Stimulated activated CD4-positive, alpha-beta T cell treated with anti-CD3 and anti-CD28 coated beads, TNF-alpha, amount 100 ng/mL, for 24 hours (primary cell): Measurements from ENCODE around the gene CLINT1.

Experiments
- DNase-seq, 3 experiments: peaks; one replicate each; pipeline ENCODE4 v3.0.0-alpha.2; 2020; ENCODE audit warnings: low read depth in 3 of 3

Gene CLINT1

DNA sequence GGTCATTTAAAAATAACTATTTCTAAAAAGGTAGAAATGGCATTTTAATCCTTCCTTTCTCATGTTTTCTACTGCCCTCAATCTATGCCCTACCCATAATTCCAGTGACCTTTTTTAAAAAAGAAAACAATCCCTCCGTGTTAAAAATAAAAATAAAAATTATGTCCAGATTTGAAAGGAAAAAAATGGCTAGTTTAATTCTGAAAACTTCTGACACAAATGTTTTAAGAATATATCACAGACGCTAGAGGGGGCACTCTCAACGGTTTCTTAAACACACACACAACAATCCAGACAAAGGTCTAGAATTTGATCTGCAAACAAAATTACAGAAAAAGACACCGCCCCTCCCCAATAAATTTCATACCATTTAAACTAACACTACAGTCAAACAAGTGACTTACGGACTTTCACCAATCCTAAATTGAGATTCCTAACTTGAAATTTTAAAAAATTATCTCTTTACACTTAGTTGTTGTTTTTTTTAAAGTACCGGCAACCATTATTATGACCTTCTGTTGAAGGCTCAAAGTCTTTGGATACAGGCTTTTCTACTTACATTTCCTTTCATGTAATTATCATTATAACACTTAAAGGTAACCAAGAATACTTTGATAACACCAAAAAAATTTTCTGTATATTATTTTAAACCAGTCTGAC, 38.2 kb downstream of the CLINT1 start:
- no peak for DNase-seq

DNA sequence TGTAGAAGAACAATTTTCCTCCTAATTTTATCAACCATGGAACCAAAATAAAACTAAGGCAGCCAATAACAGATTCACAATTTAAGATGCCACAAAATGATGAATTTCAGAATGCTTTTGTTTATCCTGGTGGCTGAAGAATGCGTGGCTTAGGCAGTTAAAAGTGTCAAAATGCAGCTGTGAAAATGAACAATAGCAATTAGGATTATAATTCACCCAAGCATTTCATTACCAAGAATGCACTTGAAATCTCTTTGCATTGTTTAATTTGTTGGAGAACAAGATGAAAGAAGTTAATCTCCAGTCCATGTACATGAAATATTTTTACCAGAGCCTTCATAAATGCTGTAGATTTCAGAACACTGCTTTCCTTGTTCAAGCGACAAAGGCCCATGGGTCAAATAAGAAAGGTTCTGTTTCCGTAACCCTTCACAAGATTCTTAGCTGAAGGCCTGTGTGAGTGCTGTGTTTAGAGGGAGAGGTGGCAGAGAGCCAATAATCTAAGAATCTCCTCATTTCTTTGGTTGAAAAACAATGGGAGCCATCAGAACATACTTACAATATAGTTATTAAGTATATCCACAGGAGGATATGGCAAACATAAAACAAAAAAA, 39.3 kb downstream of the CLINT1 start:
- DNase-seq, result no peak

DNA sequence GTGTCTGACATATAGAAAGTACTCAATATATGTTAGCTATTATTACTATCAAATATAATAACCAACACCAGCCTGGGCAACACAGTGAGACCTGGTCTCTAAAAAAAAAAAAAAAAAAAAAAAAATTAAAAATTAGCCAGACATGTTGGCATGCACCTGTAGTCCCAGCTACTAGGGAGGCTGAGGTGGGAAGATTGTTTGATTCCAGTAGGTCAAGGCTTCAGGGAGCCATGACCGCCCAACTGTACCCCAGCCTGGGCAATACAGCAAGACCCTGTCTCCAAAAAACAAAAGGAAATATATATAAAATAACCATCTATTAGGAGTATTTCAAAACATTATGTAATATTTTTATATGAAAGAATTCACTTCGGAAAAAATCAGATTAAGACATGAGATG, 40.6 kb downstream of the CLINT1 start:
- no peak for DNase-seq

DNA sequence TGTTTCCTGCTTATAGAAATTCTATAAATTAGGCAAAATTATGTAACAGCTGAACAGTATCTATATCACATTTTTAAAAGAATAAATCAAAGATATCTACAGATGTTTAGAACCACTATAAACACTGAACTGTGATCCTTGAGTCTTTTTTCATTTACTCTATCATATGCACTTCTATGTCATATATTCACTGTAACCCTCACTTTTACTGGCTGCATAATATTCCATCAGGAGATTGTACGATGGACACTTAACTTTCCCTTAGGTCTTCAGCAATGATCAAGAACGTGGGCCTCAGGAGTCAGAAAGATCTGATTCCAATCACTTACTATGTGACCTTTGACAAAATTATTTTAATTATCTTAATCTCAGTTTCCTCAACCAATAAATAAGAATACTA, 41.0 kb downstream of the CLINT1 start:
- no peak for DNase-seq

DNA sequence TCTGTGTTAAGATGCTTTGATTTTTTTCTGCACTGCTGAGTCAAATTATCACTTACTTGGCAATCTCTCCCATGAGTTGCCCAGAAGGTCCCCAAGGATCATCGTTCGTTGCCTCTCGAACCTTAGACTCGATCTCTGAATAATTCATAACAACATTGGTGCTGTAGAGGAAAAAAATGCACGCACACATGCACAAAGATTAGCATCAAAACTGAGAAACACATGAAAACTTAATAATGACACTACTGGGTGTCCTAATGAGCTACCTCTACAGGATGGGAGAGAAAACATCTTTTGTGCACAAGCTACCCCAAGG, 41.6 kb downstream of the CLINT1 start:
- DNase-seq, result no peak

DNA sequence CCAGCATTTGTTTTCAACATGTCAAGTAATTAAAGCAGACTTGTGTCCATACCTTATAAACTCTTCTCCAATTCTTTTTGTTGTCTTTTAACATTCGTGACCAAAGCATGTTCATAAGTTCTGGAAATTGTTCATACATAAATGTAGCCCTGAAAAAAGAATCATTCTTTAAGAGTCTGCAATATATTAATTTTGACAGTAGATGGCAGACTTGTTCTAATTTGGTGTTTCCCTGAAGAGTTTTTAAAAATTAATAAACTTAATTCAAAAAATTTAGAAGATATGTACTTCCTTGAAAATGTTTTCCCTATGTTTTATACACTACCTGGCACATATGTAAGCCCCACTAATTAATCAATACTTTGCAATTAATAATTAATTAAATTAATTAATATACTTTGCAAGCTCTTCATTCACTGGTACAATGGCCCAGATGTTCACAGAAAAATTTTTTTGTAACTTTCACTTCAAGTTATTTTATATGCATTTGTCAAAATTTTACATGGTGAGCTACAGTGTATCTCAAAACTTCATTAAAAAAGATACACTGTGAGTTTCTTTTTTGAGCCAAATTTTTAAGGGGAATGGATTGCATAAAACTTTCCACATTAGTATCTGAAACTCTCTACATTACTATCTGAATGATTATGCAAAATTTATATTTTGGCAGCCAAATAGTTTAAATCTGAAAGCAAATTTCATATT, 42.1 kb downstream of the CLINT1 start:
- DNase-seq, result no peak

DNA sequence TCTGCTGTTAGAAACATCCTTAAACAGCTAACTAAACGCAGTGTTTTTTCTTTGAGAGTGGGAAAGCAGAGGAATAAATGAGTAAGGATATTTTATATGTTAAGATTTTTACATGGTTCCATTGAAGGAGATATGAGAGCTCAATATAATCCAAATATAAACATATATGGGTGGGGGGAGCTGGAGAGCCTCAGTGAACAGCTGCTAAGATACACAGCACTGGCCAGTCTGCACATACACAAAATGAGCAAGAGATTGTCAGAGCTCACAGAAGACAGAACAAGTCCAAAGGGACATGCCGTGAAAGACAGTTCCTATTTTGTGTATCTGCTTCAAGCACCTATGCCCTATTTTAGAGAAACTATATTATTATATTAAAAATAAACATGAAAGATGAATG, 46.9 kb downstream of the CLINT1 start:
- no peak for DNase-seq

DNA sequence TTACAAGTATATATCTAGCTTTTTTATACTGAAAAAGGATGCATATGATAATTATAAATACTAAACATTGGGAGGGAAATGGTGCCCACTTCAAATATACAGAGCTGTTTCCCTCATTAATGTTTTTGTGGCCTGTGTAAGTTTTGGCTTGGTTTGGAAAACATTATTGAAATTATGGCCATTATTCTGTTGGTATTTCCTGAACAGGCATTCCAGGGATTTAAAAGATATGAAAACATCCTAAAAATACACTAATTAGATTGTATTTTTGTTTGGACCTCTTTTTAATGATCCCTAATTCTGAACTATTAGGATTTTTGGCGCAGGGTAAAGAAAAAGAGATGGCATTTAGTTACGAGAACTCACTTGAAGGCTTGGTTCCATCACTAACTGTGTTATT, 50.9 kb downstream of the CLINT1 start:
- no peak for DNase-seq

DNA sequence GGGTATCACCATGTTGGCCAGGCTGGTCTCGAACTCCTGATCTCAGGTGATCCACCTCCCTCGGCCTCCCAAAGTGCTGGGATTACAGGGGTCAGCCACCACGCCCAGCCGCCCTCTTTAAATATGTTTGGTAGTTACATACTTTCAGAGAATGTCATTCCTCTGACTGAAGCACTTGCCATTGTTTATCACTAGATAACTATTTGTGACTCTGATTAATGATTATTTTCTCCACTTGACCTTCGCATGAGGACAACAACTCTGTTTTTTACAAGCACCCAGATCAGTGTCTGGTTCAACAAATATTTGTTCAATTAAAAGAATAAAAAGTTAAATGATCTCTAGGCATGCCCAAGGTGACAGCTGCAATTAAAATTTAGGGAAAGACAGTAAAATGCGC, 56.2 kb downstream of the CLINT1 start:
- no peak for DNase-seq

DNA sequence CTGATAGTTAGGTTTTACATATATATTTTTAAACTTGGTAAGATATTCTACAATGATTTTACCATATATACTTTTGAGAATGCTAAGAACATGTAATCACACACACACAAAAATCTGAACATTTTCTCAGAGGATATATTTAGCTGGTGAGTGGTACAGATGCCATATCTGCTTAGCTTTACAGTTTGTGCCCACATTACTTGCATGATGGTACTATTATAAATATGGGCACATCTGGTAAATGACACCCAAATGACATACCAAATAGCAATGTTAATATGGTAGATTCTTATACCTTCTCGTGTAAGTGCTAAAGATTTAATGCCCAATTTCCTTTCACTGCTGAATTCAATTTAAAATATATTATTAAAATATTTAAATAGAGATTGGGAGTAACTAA, 58.8 kb downstream of the CLINT1 start:
- DNase-seq, result no peak

DNA sequence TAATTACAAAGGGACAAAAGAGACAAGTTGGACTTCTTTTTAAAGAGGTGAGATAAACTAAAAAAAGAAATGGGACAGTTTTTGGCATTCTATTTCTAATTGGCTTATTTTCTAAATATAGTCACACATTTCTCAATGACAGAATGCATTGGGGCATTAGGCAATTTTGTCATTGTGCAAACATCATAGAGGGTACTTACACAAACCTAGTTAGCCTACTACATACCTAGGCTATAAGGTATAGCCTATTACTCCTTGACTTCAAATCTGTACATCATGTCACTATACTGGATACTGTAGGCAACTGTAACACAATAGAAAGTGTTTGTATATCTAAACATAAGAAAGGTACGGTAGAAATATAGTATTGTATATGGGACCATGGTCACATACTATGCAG, 59.4 kb downstream of the CLINT1 start:
- DNase-seq, result no peak

DNA sequence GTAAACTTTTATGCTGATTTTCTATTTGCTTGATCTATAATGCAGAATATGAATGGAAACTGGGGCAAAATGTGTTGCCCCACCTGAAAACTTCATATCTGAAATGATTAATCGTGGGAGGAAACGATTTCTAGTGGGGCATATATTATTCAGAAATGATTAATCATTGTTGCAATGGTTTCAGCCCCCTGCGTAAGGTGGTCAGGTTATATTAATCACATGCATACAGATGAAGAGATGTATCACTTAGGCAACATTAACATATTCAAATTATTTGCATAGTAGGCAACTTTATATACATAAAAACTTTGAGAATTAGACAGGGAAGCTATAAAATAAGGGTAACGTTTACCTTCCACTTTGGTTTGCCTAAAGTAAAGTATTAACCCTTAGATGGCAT, 65.6 kb downstream of the CLINT1 start:
- no peak for DNase-seq

DNA sequence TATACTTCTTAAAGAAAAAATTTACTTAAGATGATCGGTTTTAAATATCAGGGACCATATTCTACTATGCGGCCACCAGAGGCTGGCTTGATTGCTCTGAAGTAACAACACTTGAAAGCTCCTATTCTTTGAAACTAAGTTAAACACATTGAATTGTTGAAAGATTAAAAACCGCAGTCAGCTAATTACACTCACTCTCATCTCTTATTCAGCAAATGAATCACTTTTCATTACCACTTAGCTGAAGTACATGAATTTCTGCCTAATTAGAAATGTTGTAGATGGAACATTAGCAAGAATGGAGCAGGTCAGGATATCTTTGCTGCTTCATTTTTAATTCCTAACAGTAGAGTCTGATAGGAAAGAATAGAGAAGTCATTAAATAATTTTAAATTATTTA, 73.1 kb downstream of the CLINT1 start:
- DNase-seq, result no peak

DNA sequence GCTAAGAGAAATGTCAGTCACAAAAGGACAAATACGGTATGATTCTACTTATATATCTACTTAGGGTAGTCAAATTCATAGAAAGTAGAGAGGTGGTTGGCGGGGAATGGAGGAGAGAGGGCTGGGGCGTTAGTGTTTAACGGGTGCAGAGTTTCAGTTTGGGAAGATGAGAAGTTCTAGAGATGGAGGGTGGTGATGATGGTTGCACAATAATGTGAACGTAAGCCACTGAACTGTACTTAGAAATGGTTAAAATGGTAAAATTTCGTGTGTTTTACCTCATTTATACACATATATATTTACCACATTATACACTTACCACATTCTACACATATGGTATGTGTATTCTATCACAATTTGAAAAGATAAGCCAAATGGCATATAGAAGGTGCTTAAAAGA, 79.7 kb downstream of the CLINT1 start:
- DNase-seq, result no peak

DNA sequence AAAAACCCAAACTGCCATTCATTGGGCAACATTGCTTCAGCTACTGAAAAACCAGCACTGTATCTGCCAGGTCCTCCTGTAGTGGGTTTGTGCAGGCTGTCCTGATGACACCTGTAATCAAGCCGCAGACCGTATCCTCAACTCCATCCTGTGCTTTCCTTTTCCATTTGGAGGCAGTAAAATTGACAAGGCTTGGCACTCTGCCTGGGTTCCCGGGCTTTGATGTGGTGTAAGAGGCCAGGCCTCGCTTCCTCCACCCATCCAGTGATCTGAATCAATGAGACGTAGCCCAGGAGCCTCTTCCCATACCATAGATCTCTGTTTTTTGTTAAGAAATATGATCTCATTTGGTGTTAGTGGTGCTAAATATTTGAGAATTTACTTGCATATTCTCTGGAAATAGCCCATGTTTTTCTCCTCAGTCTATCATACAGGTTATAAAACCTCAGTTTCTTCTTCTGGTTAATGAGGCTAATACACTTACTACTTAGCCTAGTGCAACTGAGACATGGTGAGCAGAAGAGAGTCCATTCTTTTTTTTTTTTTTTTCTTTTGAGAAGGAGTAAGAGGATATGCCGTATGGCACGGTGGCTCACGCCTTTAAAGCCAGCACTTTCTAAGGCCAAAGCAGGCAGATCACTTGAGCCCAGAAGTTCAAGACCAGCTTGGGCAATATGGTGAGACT, 80.7 kb downstream of the CLINT1 start:
- DNase-seq, result no peak

DNA sequence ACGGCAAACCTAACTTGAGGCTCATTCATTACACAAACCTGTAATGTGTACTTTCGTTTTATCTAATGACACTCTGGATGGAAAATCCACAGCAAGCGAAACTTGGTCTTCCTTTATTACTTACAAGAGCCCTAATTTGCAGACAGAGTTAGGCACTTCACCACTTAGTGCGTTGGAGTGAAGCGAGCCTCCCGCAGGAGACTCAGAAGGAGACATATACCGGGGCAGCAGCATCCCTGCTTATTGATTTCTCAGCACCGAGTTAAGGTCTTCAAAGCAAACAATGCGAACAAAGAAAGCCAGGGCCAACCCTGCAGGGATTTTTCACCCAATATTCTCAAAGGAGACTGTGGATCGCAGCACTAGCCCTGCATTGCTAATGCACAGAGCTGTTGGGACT, 86.8 kb downstream of the CLINT1 start:
- DNase-seq, result no peak

DNA sequence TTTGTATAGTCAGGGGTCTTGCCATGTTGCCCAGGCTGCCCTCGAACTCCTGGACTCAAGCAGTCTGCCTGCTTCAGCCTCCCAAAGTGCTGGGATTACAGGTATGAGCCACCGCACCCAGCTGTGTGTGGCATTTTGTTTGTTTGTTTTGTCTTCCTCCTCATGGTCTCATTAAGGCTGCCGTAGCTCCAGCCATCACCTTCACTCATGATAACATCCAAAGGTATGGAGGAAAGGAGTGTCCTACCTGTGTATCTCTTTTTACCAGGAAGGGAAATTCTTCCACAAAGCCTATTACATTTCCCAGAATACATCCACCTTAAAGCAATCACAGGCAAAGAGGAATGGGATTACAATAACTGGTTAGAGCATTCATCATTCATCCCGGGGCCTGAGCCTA, 88.3 kb downstream of the CLINT1 start:
- DNase-seq, result no peak

DNA sequence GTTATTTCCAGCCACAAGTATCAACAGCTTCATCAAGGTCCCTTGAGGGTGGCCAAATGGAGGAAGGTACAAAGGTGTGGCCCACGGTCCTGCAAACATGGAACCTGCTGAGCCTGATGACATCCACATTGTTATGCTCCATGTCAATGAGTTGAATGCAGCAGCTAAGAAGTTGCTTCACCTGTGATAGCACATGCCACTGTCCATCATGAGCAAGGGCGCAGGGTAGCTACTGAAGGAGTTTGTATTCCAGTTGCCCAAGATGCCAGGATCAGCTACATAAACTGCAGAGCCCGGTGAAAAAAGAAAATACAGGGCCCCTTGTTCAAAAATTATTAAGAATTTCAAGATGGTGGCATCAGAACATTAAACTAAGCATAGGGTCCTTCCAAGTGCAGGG, 91.3 kb downstream of the CLINT1 start:
- DNase-seq, result no peak

DNA sequence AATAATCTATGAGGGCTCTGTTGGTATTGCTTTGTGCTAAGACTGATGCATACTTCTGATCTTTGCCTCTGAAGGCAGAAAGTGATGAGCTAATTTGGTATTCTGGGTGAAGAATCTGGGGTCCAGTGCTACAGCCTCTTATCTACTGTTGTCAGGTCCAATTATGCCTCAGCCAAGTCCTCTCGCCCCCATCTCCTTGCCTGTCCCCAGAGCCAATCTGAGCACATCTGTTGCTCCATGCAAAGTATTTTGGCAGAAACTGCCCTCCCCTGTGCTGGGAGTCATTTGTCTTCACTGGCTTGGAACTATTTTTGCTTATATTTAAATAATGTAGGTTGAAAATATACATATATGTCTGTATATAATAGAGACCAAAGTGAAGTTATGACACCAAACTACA, 92.0 kb downstream of the CLINT1 start:
- no peak for DNase-seq

DNA sequence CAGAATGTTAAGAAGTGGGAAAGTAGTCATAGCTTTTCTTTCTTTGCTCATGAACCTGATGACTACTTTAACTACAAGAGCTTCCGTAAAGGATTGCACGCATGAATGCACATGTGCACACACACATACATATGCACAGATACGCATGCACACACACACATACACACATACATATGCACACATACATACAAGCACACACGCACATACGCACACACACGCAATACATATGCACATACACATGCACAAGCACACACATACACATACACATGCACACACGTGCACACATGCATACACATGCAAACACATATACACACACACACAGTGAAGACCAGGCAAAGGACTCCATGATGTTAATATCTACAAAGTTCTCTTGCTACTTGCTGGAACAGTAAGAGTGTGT, 92.5 kb downstream of the CLINT1 start:
- no peak for DNase-seq

DNA sequence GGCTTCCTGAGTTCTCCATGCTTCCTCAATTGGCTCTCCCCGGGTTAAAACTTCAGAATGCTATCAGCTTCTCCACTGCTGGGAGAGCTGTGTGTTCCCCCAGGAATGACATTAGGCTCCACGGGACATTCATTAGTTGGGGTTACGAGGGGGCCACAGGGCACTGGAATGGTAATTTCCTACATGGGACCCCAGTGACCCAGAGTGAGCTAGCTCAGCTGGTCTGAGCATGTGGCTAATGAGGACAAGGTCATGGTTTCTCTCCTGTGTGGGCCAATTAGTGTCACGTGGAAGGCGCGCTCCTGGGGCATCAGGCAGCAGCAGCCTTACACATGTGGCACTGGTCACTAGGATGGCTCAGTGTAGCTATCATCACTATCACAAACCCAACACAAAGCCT, 94.4 kb downstream of the CLINT1 start:
- DNase-seq, result no peak

DNA sequence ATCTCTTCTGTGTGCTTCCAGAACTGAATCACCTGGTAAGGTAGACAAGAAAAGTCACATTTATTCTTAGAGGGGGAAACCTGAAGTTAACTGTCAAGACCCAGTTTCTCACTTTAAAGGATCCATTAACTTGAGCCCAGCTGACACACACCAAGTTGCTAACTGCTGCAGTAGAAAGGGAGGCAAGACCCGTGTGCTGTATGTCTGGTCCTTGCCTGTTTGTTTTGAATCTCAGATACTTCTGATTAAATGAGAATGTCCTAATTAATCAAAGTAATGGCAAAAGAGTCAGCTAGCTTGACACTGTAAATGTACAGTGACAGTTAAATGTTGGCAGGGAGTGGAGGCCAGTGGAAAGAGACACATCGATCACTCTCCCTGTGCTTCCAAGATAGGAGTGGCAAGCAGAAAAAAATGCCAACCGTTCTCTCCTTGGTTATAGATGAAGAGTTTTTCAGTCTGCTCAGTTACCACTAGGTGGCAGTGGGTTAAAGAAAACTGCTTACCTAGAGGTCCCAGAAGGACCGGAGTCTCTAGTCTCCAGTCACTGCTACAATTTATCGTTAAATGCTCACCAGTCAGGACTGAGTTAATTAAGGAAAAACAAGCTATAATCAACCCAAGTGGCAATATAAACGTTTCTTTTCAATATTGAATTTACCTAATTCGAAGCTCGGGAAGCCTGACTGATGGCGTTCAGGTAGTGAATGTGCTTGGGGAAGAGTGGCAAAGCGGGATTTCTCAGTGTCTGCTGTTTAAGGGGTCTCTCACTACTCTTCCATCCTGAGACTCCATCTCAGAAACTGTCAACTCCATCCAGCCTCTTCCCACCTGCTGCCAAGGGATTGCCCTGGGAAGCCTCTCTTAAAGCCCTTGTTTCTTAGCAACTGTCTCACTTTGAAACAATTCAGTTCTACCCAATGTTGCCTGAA, 97.0 kb downstream of the CLINT1 start:
- DNase-seq, result no peak
